ENCODE data around the gene SCO2. TPM values are rescaled to one million over a fixed set of nuclear protein-coding genes. Genes with fewer than 3 reads are reported as not detected.

The SCO2 gene
- total and polyA plus RNA-seq, 9 of the 15 experiments (the other 6 are each of a cell fraction or from before 2014, with no cell fraction given): 0.34 to 4.0 (median 1.1) TPM; not detected in 3

DNA sequence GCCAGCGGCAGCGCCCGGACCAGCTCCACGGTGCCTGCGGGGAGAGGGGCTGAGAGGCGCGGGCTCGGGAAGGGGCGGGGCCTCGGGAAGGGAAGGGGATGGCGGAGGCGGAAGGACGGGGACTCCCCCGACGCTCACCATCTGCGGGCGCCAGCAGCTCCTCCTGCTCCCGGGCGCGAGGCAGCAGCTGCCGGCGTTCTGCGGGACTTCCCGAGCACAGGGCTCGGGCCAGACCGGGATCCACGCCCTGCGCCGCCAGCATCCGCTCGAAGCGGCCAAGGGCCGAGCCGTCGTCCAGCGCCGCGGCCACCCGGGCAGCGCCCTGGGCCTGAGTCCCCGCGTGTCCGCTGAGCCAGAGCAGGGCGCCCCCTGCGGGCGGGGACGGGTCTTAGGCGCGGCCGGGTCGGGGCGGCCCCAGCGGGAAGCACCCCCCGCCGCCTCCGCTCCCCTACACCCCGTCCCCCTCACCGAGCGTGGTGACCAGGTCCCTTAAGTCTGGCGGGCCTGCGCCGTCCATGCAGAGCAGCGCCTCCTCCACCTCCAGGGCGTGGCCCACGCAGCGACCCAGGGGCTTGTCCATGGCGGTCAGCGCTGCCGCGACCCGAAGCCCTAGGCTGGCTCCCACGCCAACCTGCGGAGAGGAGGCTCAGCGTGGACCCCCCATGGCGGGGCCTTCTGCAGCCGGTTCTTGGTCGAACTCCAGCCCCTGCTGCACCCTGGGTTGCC, 873 bp upstream of the SCO2 start (continued):
- TF ChIP-seq TFAP4 (CRISPR knock-in tag; IDR thresholded peaks at IDR 0.05; ENCODE audit: borderline replicate concordance): no peak
- TF ChIP-seq, protein P1, sequence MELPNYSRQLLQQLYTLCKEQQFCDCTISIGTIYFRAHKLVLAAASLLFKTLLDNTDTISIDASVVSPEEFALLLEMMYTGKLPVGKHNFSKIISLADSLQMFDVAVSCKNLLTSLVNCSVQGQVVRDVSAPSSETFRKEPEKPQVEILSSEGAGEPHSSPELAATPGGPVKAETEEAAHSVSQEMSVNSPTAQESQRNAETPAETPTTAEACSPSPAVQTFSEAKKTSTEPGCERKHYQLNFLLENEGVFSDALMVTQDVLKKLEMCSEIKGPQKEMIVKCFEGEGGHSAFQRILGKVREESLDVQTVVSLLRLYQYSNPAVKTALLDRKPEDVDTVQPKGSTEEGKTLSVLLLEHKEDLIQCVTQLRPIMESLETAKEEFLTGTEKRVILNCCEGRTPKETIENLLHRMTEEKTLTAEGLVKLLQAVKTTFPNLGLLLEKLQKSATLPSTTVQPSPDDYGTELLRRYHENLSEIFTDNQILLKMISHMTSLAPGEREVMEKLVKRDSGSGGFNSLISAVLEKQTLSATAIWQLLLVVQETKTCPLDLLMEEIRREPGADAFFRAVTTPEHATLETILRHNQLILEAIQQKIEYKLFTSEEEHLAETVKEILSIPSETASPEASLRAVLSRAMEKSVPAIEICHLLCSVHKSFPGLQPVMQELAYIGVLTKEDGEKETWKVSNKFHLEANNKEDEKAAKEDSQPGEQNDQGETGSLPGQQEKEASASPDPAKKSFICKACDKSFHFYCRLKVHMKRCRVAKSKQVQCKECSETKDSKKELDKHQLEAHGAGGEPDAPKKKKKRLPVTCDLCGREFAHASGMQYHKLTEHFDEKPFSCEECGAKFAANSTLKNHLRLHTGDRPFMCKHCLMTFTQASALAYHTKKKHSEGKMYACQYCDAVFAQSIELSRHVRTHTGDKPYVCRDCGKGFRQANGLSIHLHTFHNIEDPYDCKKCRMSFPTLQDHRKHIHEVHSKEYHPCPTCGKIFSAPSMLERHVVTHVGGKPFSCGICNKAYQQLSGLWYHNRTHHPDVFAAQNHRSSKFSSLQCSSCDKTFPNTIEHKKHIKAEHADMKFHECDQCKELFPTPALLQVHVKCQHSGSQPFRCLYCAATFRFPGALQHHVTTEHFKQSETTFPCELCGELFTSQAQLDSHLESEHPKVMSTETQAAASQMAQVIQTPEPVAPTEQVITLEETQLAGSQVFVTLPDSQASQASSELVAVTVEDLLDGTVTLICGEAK (IDR thresholded peaks at IDR 0.05): no peak
- TF ChIP-seq, protein P1 (CRISPR knock-in tag; IDR thresholded peaks at IDR 0.05): no peak
- TF ChIP-seq, protein P2, sequence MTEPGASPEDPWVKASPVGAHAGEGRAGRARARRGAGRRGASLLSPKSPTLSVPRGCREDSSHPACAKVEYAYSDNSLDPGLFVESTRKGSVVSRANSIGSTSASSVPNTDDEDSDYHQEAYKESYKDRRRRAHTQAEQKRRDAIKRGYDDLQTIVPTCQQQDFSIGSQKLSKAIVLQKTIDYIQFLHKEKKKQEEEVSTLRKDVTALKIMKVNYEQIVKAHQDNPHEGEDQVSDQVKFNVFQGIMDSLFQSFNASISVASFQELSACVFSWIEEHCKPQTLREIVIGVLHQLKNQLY (CRISPR knock-in tag; conservative IDR thresholded peaks at IDR 0.05): no peak
- TF ChIP-seq RREB1 (CRISPR knock-in tag; IDR thresholded peaks at IDR 0.05): 0 out of 2 replicates have a peak, but pooled peaks have one; percentile 18
- TF ChIP-seq SP1 (CRISPR knock-in tag; IDR thresholded peaks at IDR 0.05): peak; percentile 50; the same call in 1 of the 2 replicates
- TF ChIP-seq SNIP1 (IDR thresholded peaks at IDR 0.05; ENCODE audit: low read depth): no peak
- TF ChIP-seq ZFP30 (CRISPR knock-in tag; IDR thresholded peaks at IDR 0.05; ENCODE audit: borderline replicate concordance): no peak
- peak; percentile 60; the same call in 1 of the 2 replicates for TF ChIP-seq PHF8 (IDR thresholded peaks at IDR 0.05; ENCODE audit: borderline replicate concordance, low read length)
